Thoracic aorta (tissue), 2 donors: ENCODE measurements around the gene RASGRP3. TPM values are rescaled to one million over a fixed set of nuclear protein-coding genes. Genes with fewer than 3 reads are reported as not detected.

Source experiments
- ATAC-seq: fragments of 150-250 bp; one replicate; pipeline ENCODE4 v1.8.0; 2017; ENCODE audit warnings: low read depth; ENCODE audit not compliant: insufficient number of reproducible peaks, low FRiP score
- DNase-seq: peaks from one replicate; pipeline ENCODE4 v3.0.0-alpha.2; 2020; ENCODE audit warnings: low spot score
- H3K27ac ChIP-seq, 2 donors: fragments of 200-600 bp; sonication (generic); 1 replicate in 1 of 2; 2 replicates in 1 of 2; pipeline ENCODE4 v1.5.1; 2016; ENCODE audit warnings: mild to moderate bottlenecking in 2 of 2, moderate library complexity in 2 of 2
- H3K27me3 ChIP-seq: fragments of 200-600 bp; sonication (generic); replicated peaks from 2 replicates; pipeline ENCODE4 v1.6.0; 2016; ENCODE audit warnings: mild to moderate bottlenecking; ENCODE audit not compliant: insufficient read depth
- H3K36me3 ChIP-seq: fragments of 200-600 bp; sonication (generic); one replicate; pipeline ENCODE4 v1.5.1; 2016
- H3K4me1 ChIP-seq, 2 donors: fragments of 200-600 bp; sonication (generic); 1 replicate in 1 of 2; 2 replicates in 1 of 2; pipeline versions ENCODE4 v1.5.1 to v1.6.0; 2016; ENCODE audit warnings: low read depth in 2 of 2, mild to moderate bottlenecking in 1 of 2; ENCODE audit not compliant: control insufficient read depth in 1 of 2
- H3K4me3 ChIP-seq: fragments of 200-600 bp; sonication (generic); 2 replicates; pipeline ENCODE4 v1.5.1; 2016; ENCODE audit warnings: mild to moderate bottlenecking
- H3K9me3 ChIP-seq: fragments of 200-600 bp; sonication (generic); 2 replicates; pipeline ENCODE4 v1.5.1; 2016
- CTCF ChIP-seq: fragments of 200-600 bp; sonication (generic); IDR thresholded peaks from one replicate; pipeline ENCODE4 v1.5.1; 2019; ENCODE audit warnings: antibody characterized with exemption
- total RNA-seq, 2 donors: library from RNA; depleted of rRNA; stranded (reverse); fragments of >200 nt; gene quantifications; one replicate each; pipeline versions ENCODE4 v1.1.0 to v1.2.3, GENCODE V29; 2016

The RASGRP3 gene
- total RNA-seq, 2 donors from 2014 or later: 16.2 to 22.1 TPM

- no peaks in the 10 kb centered on the region for H3K4me1 ChIP-seq
- no peaks in the 10 kb centered on the region for H3K36me3 ChIP-seq
- H3K9me3 ChIP-seq: no peaks in the 10 kb centered on the region
- no peak for DNase-seq
- no peaks in the 10 kb centered on the region for H3K27me3 ChIP-seq
- no peak for TF ChIP-seq CTCF
- no peak overlapping the region for H3K4me3 ChIP-seq
- no peak for ATAC-seq
- H3K27ac ChIP-seq: no peak overlapping the region
Measured at GRCh38 chr2:33469238-33469637, 7.2 kb upstream of the RASGRP3 start.

GRCh38 chr2:33475224-33476130 is 972 bp upstream of the RASGRP3 start:
- peak; percentile 77 for ATAC-seq
- Histone ChIP-seq H3K27me3 (no peaks in the 10 kb centered on the region), H3K4me1 (peaks cover 0 to 19% of the 10 kb centered on the region in 2 donors), H3K36me3 (no peaks in the 10 kb centered on the region), H3K27ac (peak overlapping the region; percentile 66 to 81), H3K9me3 (no peaks in the 10 kb centered on the region), H3K4me3 (peak overlapping the region; percentile 80)
- peak; percentile 76 for TF ChIP-seq CTCF
- DNase-seq: no peak

- Histone ChIP-seq H3K27ac (peak overlapping the region; percentile 66 to 81), H3K9me3 (no peaks in the 10 kb centered on the region), H3K27me3 (no peaks in the 10 kb centered on the region), H3K4me1 (peaks cover 0 to 19% of the 10 kb centered on the region in 2 donors), H3K4me3 (peak overlapping the region; percentile 80), H3K36me3 (no peaks in the 10 kb centered on the region)
- ATAC-seq (no peak), DNase-seq (no peak)
- no peak for TF ChIP-seq CTCF
Measured at GRCh38 chr2:33476793-33477190, 343 bp downstream of the RASGRP3 start.

GRCh38 chr2:33477473-33478468 is 1.3 kb downstream of the RASGRP3 start:
- peak overlapping the region; percentile 80 for H3K4me3 ChIP-seq
- no peaks in the 10 kb centered on the region for H3K36me3 ChIP-seq
- H3K27ac ChIP-seq: peak overlapping the region; percentile 66 to 81
- no peak for ATAC-seq
- DNase-seq: no peak
- no peak for TF ChIP-seq CTCF
- H3K9me3 ChIP-seq: no peaks in the 10 kb centered on the region
- H3K4me1 ChIP-seq: peaks cover 0 to 23% of the 10 kb centered on the region in 2 donors
- H3K27me3 ChIP-seq: no peaks in the 10 kb centered on the region
